ENCODE data around the gene KRTAP10-11.
"Not testable (repeated sequence)": the region's sequence is repeated elsewhere in the genome, so short reads cannot be mapped to it uniquely, and the experiment has no call there.

Gene KRTAP10-11

GRCh38 chr21:44686000-44686781 is 40.0 kb downstream of the KRTAP10-11 start:
- TF ChIP-seq CTCF (IDR thresholded peaks at IDR 0.05; ENCODE audit: borderline replicate concordance, insufficient read depth, low read depth, low read length), result no peak
- H3K4me3 ChIP-seq (ENCODE audit: low read depth, low read length), result no peak overlapping the region

- H3K4me3 ChIP-seq (ENCODE audit: low read depth, low read length), result no peak overlapping the region
Measured at GRCh38 chr21:44686843-44687561, 40.8 kb downstream of the KRTAP10-11 start.

GRCh38 chr21:44687671-44688070 is 41.5 kb downstream of the KRTAP10-11 start:
- no peak for TF ChIP-seq CTCF (IDR thresholded peaks at IDR 0.05; ENCODE audit: borderline replicate concordance, insufficient read depth, low read depth, low read length)
- H3K4me3 ChIP-seq (ENCODE audit: low read depth, low read length), result no peak overlapping the region

More at GRCh38 chr21:44686843-44687561, 40.8 kb downstream of the KRTAP10-11 start:
- TF ChIP-seq CTCF (IDR thresholded peaks at IDR 0.05; ENCODE audit: borderline replicate concordance, insufficient read depth, low read depth, low read length), result no peak

- H3K4me3 ChIP-seq (ENCODE audit: low read depth, low read length), result not testable (repeated sequence)
Measured at GRCh38 chr21:44689740-44690139, 43.5 kb downstream of the KRTAP10-11 start.

GRCh38 chr21:44691686-44692085 is 45.5 kb downstream of the KRTAP10-11 start:
- no peak overlapping the region for H3K4me3 ChIP-seq (ENCODE audit: low read depth, low read length)
- no peak for TF ChIP-seq CTCF (IDR thresholded peaks at IDR 0.05; ENCODE audit: borderline replicate concordance, insufficient read depth, low read depth, low read length)

- H3K4me3 ChIP-seq (ENCODE audit: low read depth, low read length), result no peak overlapping the region
- no peak for TF ChIP-seq CTCF (IDR thresholded peaks at IDR 0.05; ENCODE audit: borderline replicate concordance, insufficient read depth, low read depth, low read length)
Measured at GRCh38 chr21:44692798-44693512, 46.7 kb downstream of the KRTAP10-11 start.

- no peak for TF ChIP-seq CTCF (IDR thresholded peaks at IDR 0.05; ENCODE audit: borderline replicate concordance, insufficient read depth, low read depth, low read length)
- H3K4me3 ChIP-seq (ENCODE audit: low read depth, low read length), result no peak overlapping the region
Measured at GRCh38 chr21:44694776-44695175, 48.6 kb downstream of the KRTAP10-11 start.

All from GM12875 (cell line).